ENCODE results near the gene MED29. TPM values are rescaled to one million over a fixed set of nuclear protein-coding genes. Genes with fewer than 3 reads are reported as not detected.

Gene MED29
- total RNA-seq, 1 experiment from 2014 or later: 37.1 TPM

GRCh38 chr19:39427707-39428106 is 36.5 kb downstream of the MED29 start:
- H3K27me3 ChIP-seq (replicated peaks; ENCODE audit: insufficient read depth, low read depth, low read length, poor library complexity): no peaks in the 10 kb centered on the region
- POLR2A ChIA-PET (ENCODE audit: low non-redundant PET): interaction anchor here (0.6 to 2.2 kb wide), 2 partner anchors 8 to 80 kb away, joined by 3 to 9 read pairs; partner anchors contain the start of gene RPS16
- BruUV-seq (replicated peaks): no TSS peak
- no peaks in the 10 kb centered on the region for H3K9me3 ChIP-seq (ENCODE audit: low read depth, low read length, poor library complexity, severe bottlenecking)
- no peak overlapping the region for H3K27ac ChIP-seq (ENCODE audit: low read depth, low read length, poor library complexity, severe bottlenecking)
- CTCF ChIA-PET: interaction anchor here (0.6 kb wide), 1 partner anchor 537 kb away, joined by 8 read pairs; no protein-coding TSS in a partner anchor
- peaks cover 21% of the 10 kb centered on the region for H3K36me3 ChIP-seq (ENCODE audit: insufficient read depth, low read length, poor library complexity, severe bottlenecking)
- H3K4me1 ChIP-seq (ENCODE audit: insufficient read depth, low read length, poor library complexity, severe bottlenecking): peaks cover 6% of the 10 kb centered on the region
- intact Hi-C loops (cut with micrococcal nuclease; ENCODE audit: unreplicated experiment): no loop called here
- no peak for DNase-seq (ENCODE audit: low spot score)
- TF ChIP-seq CTCF (conservative IDR thresholded peaks at IDR 0.05; ENCODE audit: low read depth, low read length) (no peak), EZH2 (IDR thresholded peaks at IDR 0.05; ENCODE audit: borderline replicate concordance, low read depth, low read length, poor library complexity, severe bottlenecking) (no peak)
- H3K4me3 ChIP-seq (ENCODE audit: low read depth, low read length, poor library complexity, severe bottlenecking): no peak overlapping the region

- DNase-seq (ENCODE audit: low spot score): no peak
- Histone ChIP-seq H3K4me1 (ENCODE audit: insufficient read depth, low read length, poor library complexity, severe bottlenecking) (peaks cover 6% of the 10 kb centered on the region), H3K9me3 (ENCODE audit: low read depth, low read length, poor library complexity, severe bottlenecking) (no peaks in the 10 kb centered on the region), H3K4me3 (ENCODE audit: low read depth, low read length, poor library complexity, severe bottlenecking) (no peak overlapping the region), H3K36me3 (ENCODE audit: insufficient read depth, low read length, poor library complexity, severe bottlenecking) (peaks cover 25% of the 10 kb centered on the region), H3K27me3 (replicated peaks; ENCODE audit: insufficient read depth, low read depth, low read length, poor library complexity) (no peaks in the 10 kb centered on the region), H3K27ac (ENCODE audit: low read depth, low read length, poor library complexity, severe bottlenecking) (peak overlapping the region; percentile 61)
- POLR2A ChIA-PET (ENCODE audit: low non-redundant PET): interaction anchor here (0.5 to 1.5 kb wide), 3 partner anchors 15 to 291 kb away, joined by 3 to 7 read pairs (median 6); no protein-coding TSS in a partner anchor
- TF ChIP-seq EZH2 (IDR thresholded peaks at IDR 0.05; ENCODE audit: borderline replicate concordance, low read depth, low read length, poor library complexity, severe bottlenecking): no peak
- no peak for TF ChIP-seq CTCF (conservative IDR thresholded peaks at IDR 0.05; ENCODE audit: low read depth, low read length)
- no TSS peak for BruUV-seq (replicated peaks)
- CTCF ChIA-PET: interaction anchor here (0.5 kb wide), 1 partner anchor 12 kb away, joined by 3 read pairs; no protein-coding TSS in a partner anchor
- intact Hi-C loops (cut with micrococcal nuclease; ENCODE audit: unreplicated experiment): no loop called here
Observed at GRCh38 chr19:39428283-39429112, 37.3 kb downstream of the MED29 start.

- POLR2A ChIA-PET (ENCODE audit: low non-redundant PET): interaction anchor here (0.7 kb wide), 1 partner anchor 17 kb away, joined by 3 read pairs; no protein-coding TSS in a partner anchor
- intact Hi-C loops (cut with micrococcal nuclease; ENCODE audit: unreplicated experiment): no loop called here
- CTCF ChIA-PET: no interaction called here
Observed at GRCh38 chr19:39430675-39431593, 39.8 kb downstream of the MED29 start.

More at GRCh38 chr19:39430675-39431593, 39.8 kb downstream of the MED29 start:
- peaks cover 34% of the 10 kb centered on the region for H3K36me3 ChIP-seq (ENCODE audit: insufficient read depth, low read length, poor library complexity, severe bottlenecking)
- BruUV-seq (replicated peaks): no TSS peak
- H3K27ac ChIP-seq (ENCODE audit: low read depth, low read length, poor library complexity, severe bottlenecking): peak overlapping the region; percentile 47
- H3K4me3 ChIP-seq (ENCODE audit: low read depth, low read length, poor library complexity, severe bottlenecking): no peak overlapping the region
- DNase-seq (ENCODE audit: low spot score): peak; percentile 73
- H3K27me3 ChIP-seq (replicated peaks; ENCODE audit: insufficient read depth, low read depth, low read length, poor library complexity): no peaks in the 10 kb centered on the region
- TF ChIP-seq CTCF (conservative IDR thresholded peaks at IDR 0.05; ENCODE audit: low read depth, low read length): no peak
- TF ChIP-seq EZH2 (IDR thresholded peaks at IDR 0.05; ENCODE audit: borderline replicate concordance, low read depth, low read length, poor library complexity, severe bottlenecking): no peak
- H3K4me1 ChIP-seq (ENCODE audit: insufficient read depth, low read length, poor library complexity, severe bottlenecking): peaks cover 18% of the 10 kb centered on the region
- H3K9me3 ChIP-seq (ENCODE audit: low read depth, low read length, poor library complexity, severe bottlenecking): no peaks in the 10 kb centered on the region

Data from A673 (cell line).